ENCODE data around the gene CST11.

Gene CST11

GRCh38 chr20:23456409-23456808 lies 3.7 kb upstream of the CST11 start:
- no peak overlapping the region for H3K4me3 ChIP-seq (ENCODE audit: low read length)
- TF ChIP-seq EZH2phosphoT487 (IDR thresholded peaks at IDR 0.05; ENCODE audit: borderline replicate concordance, low read length): no peak
- TF ChIP-seq, protein P1, sequence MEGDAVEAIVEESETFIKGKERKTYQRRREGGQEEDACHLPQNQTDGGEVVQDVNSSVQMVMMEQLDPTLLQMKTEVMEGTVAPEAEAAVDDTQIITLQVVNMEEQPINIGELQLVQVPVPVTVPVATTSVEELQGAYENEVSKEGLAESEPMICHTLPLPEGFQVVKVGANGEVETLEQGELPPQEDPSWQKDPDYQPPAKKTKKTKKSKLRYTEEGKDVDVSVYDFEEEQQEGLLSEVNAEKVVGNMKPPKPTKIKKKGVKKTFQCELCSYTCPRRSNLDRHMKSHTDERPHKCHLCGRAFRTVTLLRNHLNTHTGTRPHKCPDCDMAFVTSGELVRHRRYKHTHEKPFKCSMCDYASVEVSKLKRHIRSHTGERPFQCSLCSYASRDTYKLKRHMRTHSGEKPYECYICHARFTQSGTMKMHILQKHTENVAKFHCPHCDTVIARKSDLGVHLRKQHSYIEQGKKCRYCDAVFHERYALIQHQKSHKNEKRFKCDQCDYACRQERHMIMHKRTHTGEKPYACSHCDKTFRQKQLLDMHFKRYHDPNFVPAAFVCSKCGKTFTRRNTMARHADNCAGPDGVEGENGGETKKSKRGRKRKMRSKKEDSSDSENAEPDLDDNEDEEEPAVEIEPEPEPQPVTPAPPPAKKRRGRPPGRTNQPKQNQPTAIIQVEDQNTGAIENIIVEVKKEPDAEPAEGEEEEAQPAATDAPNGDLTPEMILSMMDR (IDR thresholded peaks at IDR 0.05; ENCODE audit: low read depth, low read length, poor library complexity, severe bottlenecking): no peak
- no peaks in the 10 kb centered on the region for H3K9me2 ChIP-seq (replicated peaks; ENCODE audit: control insufficient read depth, low read length)
- no peak overlapping the region for H3K4me2 ChIP-seq (ENCODE audit: low read length)
- no peaks in the 10 kb centered on the region for H3F3A ChIP-seq (ENCODE audit: control insufficient read depth, insufficient read depth)
- no peaks in the 10 kb centered on the region for H3K9me3 ChIP-seq (ENCODE audit: control insufficient read depth, insufficient read depth, low read length)
- no peaks in the 10 kb centered on the region for H3K79me2 ChIP-seq (ENCODE audit: control insufficient read depth, low read length)
- H3K36me3 ChIP-seq (ENCODE audit: control insufficient read depth, low read length): no peaks in the 10 kb centered on the region
- no peaks in the 10 kb centered on the region for H3K27me3 ChIP-seq (ENCODE audit: control insufficient read depth, low read length)
- no peak overlapping the region for H3K27ac ChIP-seq (ENCODE audit: low read depth, low read length)
- H3K4me1 ChIP-seq (ENCODE audit: control insufficient read depth, low read length): no peaks in the 10 kb centered on the region
- H4K20me1 ChIP-seq (ENCODE audit: control insufficient read depth, insufficient read depth, low read depth, low read length): no peaks in the 10 kb centered on the region

- TF ChIP-seq, protein P1 (IDR thresholded peaks at IDR 0.05; ENCODE audit: low read depth, low read length, poor library complexity, severe bottlenecking): no peak
- no peak for TF ChIP-seq EZH2phosphoT487 (IDR thresholded peaks at IDR 0.05; ENCODE audit: borderline replicate concordance, low read length)
- Histone ChIP-seq H3F3A (ENCODE audit: control insufficient read depth, insufficient read depth) (no peaks in the 10 kb centered on the region), H3K9me3 (ENCODE audit: control insufficient read depth, insufficient read depth, low read length) (no peaks in the 10 kb centered on the region), H3K9me2 (replicated peaks; ENCODE audit: control insufficient read depth, low read length) (no peaks in the 10 kb centered on the region), H4K20me1 (ENCODE audit: control insufficient read depth, insufficient read depth, low read depth, low read length) (no peaks in the 10 kb centered on the region), H3K4me1 (ENCODE audit: control insufficient read depth, low read length) (no peaks in the 10 kb centered on the region), H3K4me3 (ENCODE audit: low read length) (no peak overlapping the region), H3K27ac (ENCODE audit: low read depth, low read length) (no peak overlapping the region), H3K36me3 (ENCODE audit: control insufficient read depth, low read length) (no peaks in the 10 kb centered on the region), H3K4me2 (ENCODE audit: low read length) (no peak overlapping the region), H3K27me3 (ENCODE audit: control insufficient read depth, low read length) (no peaks in the 10 kb centered on the region), H3K79me2 (ENCODE audit: control insufficient read depth, low read length) (no peaks in the 10 kb centered on the region)
Measured at GRCh38 chr20:23455639-23456038, 3.0 kb upstream of the CST11 start.

GRCh38 chr20:23454816-23455215 lies 2.1 kb upstream of the CST11 start:
- Histone ChIP-seq H3K4me1 (ENCODE audit: control insufficient read depth, low read length) (no peaks in the 10 kb centered on the region), H3K27me3 (ENCODE audit: control insufficient read depth, low read length) (no peaks in the 10 kb centered on the region), H3K4me3 (ENCODE audit: low read length) (no peak overlapping the region), H3K9me3 (ENCODE audit: control insufficient read depth, insufficient read depth, low read length) (no peaks in the 10 kb centered on the region), H4K20me1 (ENCODE audit: control insufficient read depth, insufficient read depth, low read depth, low read length) (no peaks in the 10 kb centered on the region), H3K4me2 (ENCODE audit: low read length) (no peak overlapping the region), H3K36me3 (ENCODE audit: control insufficient read depth, low read length) (no peaks in the 10 kb centered on the region), H3K9me2 (replicated peaks; ENCODE audit: control insufficient read depth, low read length) (no peaks in the 10 kb centered on the region), H3K27ac (ENCODE audit: low read depth, low read length) (no peak overlapping the region), H3F3A (ENCODE audit: control insufficient read depth, insufficient read depth) (no peaks in the 10 kb centered on the region), H3K79me2 (ENCODE audit: control insufficient read depth, low read length) (no peaks in the 10 kb centered on the region)
- TF ChIP-seq EZH2phosphoT487 (IDR thresholded peaks at IDR 0.05; ENCODE audit: borderline replicate concordance, low read length): no peak
- TF ChIP-seq, protein P1 (IDR thresholded peaks at IDR 0.05; ENCODE audit: low read depth, low read length, poor library complexity, severe bottlenecking): no peak

Data from DOHH2 (cell line).